Gastroesophageal sphincter (tissue), 3 donors: ENCODE measurements around the gene SYT7.

ENCODE experiments used
- CTCF ChIP-seq, 4 experiments: fragments of 200-600 bp in 2 of 4; fragments of 450-650 bp in 2 of 4; sonication (generic) in 1 of 4; IDR thresholded peaks; one replicate each; pipeline ENCODE4 v1.5.1; 2017 to 2019; ENCODE audit warnings: antibody characterized with exemption in 4 of 4, mild to moderate bottlenecking in 2 of 4, moderate library complexity in 2 of 4
- EP300 ChIP-seq: sonication (generic); formaldehyde crosslinking; IDR thresholded peaks from one replicate; pipeline ENCODE4 v1.6.1; 2017; ENCODE audit warnings: antibody characterized with exemption, mild to moderate bottlenecking
- POLR2AphosphoS5 ChIP-seq: sonication (generic); formaldehyde crosslinking; IDR thresholded peaks from one replicate; pipeline ENCODE4 v1.6.1; 2017; ENCODE audit warnings: antibody characterized with exemption

DNA sequence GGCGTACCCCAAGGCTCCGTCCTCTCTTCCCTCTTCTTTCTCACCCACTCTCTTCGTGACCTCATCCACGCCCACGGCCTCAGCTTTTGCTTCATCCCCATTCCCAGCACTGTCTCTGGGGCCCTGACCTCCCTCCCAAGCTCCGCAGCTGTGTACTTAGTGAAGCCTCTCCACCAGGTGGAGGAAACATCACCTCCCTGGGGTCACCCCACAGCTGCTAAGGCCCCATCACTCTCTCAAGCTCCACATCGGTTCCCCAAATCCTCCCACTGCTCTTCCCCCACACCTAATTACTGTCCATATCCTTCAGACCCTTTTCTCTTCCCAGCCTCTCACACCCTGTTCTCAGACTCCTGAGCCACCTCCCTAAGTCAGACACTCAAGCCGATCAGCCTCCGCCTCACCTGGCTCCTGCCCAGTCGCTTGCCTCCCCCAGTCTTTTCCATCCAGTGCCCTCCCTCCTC, 7.9 kb upstream of the SYT7 start:
- TF ChIP-seq CTCF (IDR thresholded peaks at IDR 0.05) = no peak
- peak; percentile 14 for TF ChIP-seq POLR2AphosphoS5
- no peak for TF ChIP-seq EP300
